Astrocyte of the cerebellum (primary cell): ENCODE measurements around the gene MGARP.
"Not testable (repeated sequence)": the region's sequence is repeated elsewhere in the genome, so short reads cannot be mapped to it uniquely, and the experiment has no call there.

Experiments
- DNase-seq: peaks from one replicate; pipeline ENCODE4 v3.0.0-alpha.2; 2011; ENCODE audit warnings: low read depth
- H3K4me3 ChIP-seq: 2 replicates; pipeline ENCODE4 v1.5.1; 2011; ENCODE audit warnings: mild to moderate bottlenecking, low read depth, low read length, moderate library complexity
- CTCF ChIP-seq: IDR thresholded peaks from 2 replicates; pipeline ENCODE4 v1.5.1; 2012; ENCODE audit warnings: low read length, low read depth, moderate library complexity, mild to moderate bottlenecking; ENCODE audit errors: missing control alignments
- in situ Hi-C: cut with HindIII; loops from 2 replicates; pipeline ENCODE4 v1.10.0; 2017; ENCODE audit warnings: low sequenced_read_pairs

The MGARP gene

GRCh38 chr4:139279760-139280620 lies at the start of gene MGARP:
MGARP (minus strand) TSS chr4:139280225; CDS start chr4:139280158, 67 bp downstream.
- in situ Hi-C loops, result no loop called here
- no peak for DNase-seq
- H3K4me3 ChIP-seq, result peak within 1 kb of the TSS; percentile 48
- TF ChIP-seq CTCF, result no peak

- no peak for TF ChIP-seq CTCF
- in situ Hi-C loops, result no loop called here
- H3K4me3 ChIP-seq, result no peak overlapping the region
- DNase-seq, result no peak
These were observed 49.7 kb upstream of the MGARP start for GRCh38 chr4:139329665-139330200.

GRCh38 chr4:139324620-139325019 lies 44.6 kb upstream of the MGARP start:
- H3K4me3 ChIP-seq, result no peak overlapping the region
- no peak for DNase-seq
- no peak for TF ChIP-seq CTCF
- in situ Hi-C loops, result no loop called here

GRCh38 chr4:139322541-139322940 lies 42.5 kb upstream of the MGARP start:
- H3K4me3 ChIP-seq, DNase-seq, in situ Hi-C loops: not testable (repeated sequence)

GRCh38 chr4:139322070-139322469 lies 42.0 kb upstream of the MGARP start:
- in situ Hi-C loops, DNase-seq, H3K4me3 ChIP-seq: not testable (repeated sequence)

GRCh38 chr4:139319571-139319970 lies 39.5 kb upstream of the MGARP start:
- no peak for DNase-seq
- no peak overlapping the region for H3K4me3 ChIP-seq
- in situ Hi-C loops, result no loop called here
- no peak for TF ChIP-seq CTCF

- no peak for TF ChIP-seq CTCF
- in situ Hi-C loops, result no loop called here
- no peak for DNase-seq
- H3K4me3 ChIP-seq, result no peak overlapping the region
These were observed 37.6 kb upstream of the MGARP start for GRCh38 chr4:139317635-139318034.

GRCh38 chr4:139316733-139317132 lies 36.7 kb upstream of the MGARP start:
- TF ChIP-seq CTCF, result no peak
- H3K4me3 ChIP-seq, result no peak overlapping the region
- in situ Hi-C loops, result no loop called here
- DNase-seq, result no peak
